A673 (cell line): Measurements from ENCODE around the gene PHYH. TPM values are rescaled to one million over a fixed set of nuclear protein-coding genes. Genes with fewer than 3 reads are reported as not detected.
"Not testable (repeated sequence)": the region's sequence is repeated elsewhere in the genome, so short reads cannot be mapped to it uniquely, and the experiment has no call there.

Source experiments
- BruUV-seq: library from RNA; stranded (reverse); fragments of 400-500 nt; replicated peaks from 2 replicates; lab custom pipeline; 2021; lab: Mats Ljungman, UMichigan
- CTCF ChIA-PET: fragments of 300-600 bp; sonication (Branson Sonifier 250); formaldehyde crosslinking; loops from one replicate; lab custom pipeline; 2022; ENCODE audit warnings: antibody characterized with exemption; lab: Charles Lee
- POLR2A ChIA-PET: fragments of 300-600 bp; sonication (Branson Sonifier 250); formaldehyde crosslinking; loops from one replicate; lab custom pipeline; 2022; ENCODE audit warnings: antibody characterized with exemption; ENCODE audit not compliant: low non-redundant PET; lab: Charles Lee
- DNase-seq: peaks from one replicate; pipeline ENCODE4 v3.0.0-alpha.2; 2015; ENCODE audit warnings: low spot score
- H3K27ac ChIP-seq: fragments of 200-600 bp; sonication (generic); 2 replicates; pipeline ENCODE4 v1.5.1; 2016; ENCODE audit warnings: mixed run types, low read depth, mild to moderate bottlenecking, mixed read lengths, antibody characterized with exemption, low read length; ENCODE audit not compliant: poor library complexity, severe bottlenecking
- H3K27me3 ChIP-seq: fragments of 200-600 bp; sonication (generic); replicated peaks from 2 replicates; pipeline ENCODE4 v1.6.1; 2017; ENCODE audit warnings: mixed run types, low read depth, mild to moderate bottlenecking, mixed read lengths, antibody characterized with exemption, low read length; ENCODE audit not compliant: insufficient read depth, poor library complexity
- H3K36me3 ChIP-seq: fragments of 200-600 bp; sonication (generic); 2 replicates; pipeline ENCODE4 v1.6.1; 2016; ENCODE audit warnings: mixed run types, mild to moderate bottlenecking, mixed read lengths, antibody characterized with exemption, low read length; ENCODE audit not compliant: insufficient read depth, poor library complexity, severe bottlenecking
- H3K4me1 ChIP-seq: fragments of 200-600 bp; sonication (generic); 2 replicates; pipeline ENCODE4 v1.6.1; 2017; ENCODE audit warnings: mixed run types, mild to moderate bottlenecking, mixed read lengths, antibody characterized with exemption, low read length; ENCODE audit not compliant: insufficient read depth, poor library complexity, severe bottlenecking
- H3K4me3 ChIP-seq: fragments of 200-600 bp; sonication (generic); 2 replicates; pipeline ENCODE4 v1.5.1; 2016; ENCODE audit warnings: low read depth, mixed run types, mild to moderate bottlenecking, mixed read lengths, low read length; ENCODE audit not compliant: poor library complexity, severe bottlenecking
- H3K9me3 ChIP-seq: fragments of 200-600 bp; sonication (generic); 2 replicates; pipeline ENCODE4 v1.6.1; 2016; ENCODE audit warnings: mixed run types, low read depth, mild to moderate bottlenecking, mixed read lengths, antibody characterized with exemption, low read length; ENCODE audit not compliant: poor library complexity, severe bottlenecking
- EZH2 ChIP-seq: fragments of 200-600 bp; sonication (generic); IDR thresholded peaks from 2 replicates; pipeline ENCODE4 v1.6.1; 2017; ENCODE audit warnings: borderline replicate concordance, low read depth, mild to moderate bottlenecking, mixed read lengths, antibody characterized with exemption, low read length; ENCODE audit not compliant: poor library complexity, severe bottlenecking
- intact Hi-C: fragments of 100-400 bp; cut with micrococcal nuclease; formaldehyde crosslinking; loops from one replicate; pipeline ENCODE4 v1.10.0; 2022; ENCODE audit not compliant: unreplicated experiment
- total RNA-seq: library from RNA; stranded (reverse); gene quantifications from 2 replicates; pipeline ENCODE4 v1.2.3, GENCODE V29; 2021
- TF ChIP-seq, protein P1 (sequence below): fragments of 300-800, 200-600 bp; sonication (generic); conservative IDR thresholded peaks from 2 replicates; pipeline ENCODE4 v1.5.1; 2017; ENCODE audit warnings: low read depth, mild to moderate bottlenecking, antibody characterized with exemption, low read length, moderate library complexity, mixed read lengths

The PHYH gene
- total RNA-seq, 1 experiment from 2014 or later, result 5.1 TPM

DNA sequence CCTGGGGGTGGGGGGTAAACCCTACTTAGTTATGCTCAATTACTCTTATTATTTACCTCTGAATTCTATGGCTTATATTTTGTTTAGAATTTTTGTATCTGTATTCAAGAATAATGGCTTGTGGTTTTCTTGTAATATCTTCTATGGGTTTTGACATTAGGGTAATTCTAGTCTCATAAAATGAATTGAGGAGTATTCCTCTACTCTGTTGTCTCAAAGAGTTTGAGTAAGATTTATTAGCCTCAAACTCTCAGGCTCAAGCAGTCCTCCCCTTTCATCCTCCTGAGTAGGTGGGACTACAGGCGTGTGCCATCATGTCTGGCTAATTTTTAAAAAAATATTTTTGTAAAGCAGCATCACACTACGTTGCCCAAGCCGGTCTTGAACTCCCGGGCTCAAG, 46.1 kb downstream of the PHYH start:
- no TSS peak for BruUV-seq
- H3K27me3 ChIP-seq, result peaks cover 4% of the 10 kb centered on the region
- no peak overlapping the region for H3K4me3 ChIP-seq
- ChIA-PET POLR2A (no interaction called here), CTCF (no interaction called here)
- DNase-seq, result no peak
- no peaks in the 10 kb centered on the region for H3K9me3 ChIP-seq
- intact Hi-C loops, result no loop called here
- no peak for TF ChIP-seq EZH2
- TF ChIP-seq, protein P1, sequence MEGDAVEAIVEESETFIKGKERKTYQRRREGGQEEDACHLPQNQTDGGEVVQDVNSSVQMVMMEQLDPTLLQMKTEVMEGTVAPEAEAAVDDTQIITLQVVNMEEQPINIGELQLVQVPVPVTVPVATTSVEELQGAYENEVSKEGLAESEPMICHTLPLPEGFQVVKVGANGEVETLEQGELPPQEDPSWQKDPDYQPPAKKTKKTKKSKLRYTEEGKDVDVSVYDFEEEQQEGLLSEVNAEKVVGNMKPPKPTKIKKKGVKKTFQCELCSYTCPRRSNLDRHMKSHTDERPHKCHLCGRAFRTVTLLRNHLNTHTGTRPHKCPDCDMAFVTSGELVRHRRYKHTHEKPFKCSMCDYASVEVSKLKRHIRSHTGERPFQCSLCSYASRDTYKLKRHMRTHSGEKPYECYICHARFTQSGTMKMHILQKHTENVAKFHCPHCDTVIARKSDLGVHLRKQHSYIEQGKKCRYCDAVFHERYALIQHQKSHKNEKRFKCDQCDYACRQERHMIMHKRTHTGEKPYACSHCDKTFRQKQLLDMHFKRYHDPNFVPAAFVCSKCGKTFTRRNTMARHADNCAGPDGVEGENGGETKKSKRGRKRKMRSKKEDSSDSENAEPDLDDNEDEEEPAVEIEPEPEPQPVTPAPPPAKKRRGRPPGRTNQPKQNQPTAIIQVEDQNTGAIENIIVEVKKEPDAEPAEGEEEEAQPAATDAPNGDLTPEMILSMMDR, result no peak
- no peaks in the 10 kb centered on the region for H3K36me3 ChIP-seq
- no peak overlapping the region for H3K27ac ChIP-seq
- no peaks in the 10 kb centered on the region for H3K4me1 ChIP-seq

- Histone ChIP-seq H3K27me3 (no peaks in the 10 kb centered on the region), H3K4me1 (no peaks in the 10 kb centered on the region)
- CTCF ChIA-PET, result no interaction called here
These were observed 52.1 kb downstream of the PHYH start for GRCh38 chr10:13247784-13248183.

GRCh38 chr10:13247246-13247645, 52.6 kb downstream of the PHYH start:
- DNase-seq, result no peak
- Histone ChIP-seq H3K27ac (no peak overlapping the region), H3K4me3 (no peak overlapping the region), H3K9me3 (no peaks in the 10 kb centered on the region), H3K4me1 (no peaks in the 10 kb centered on the region), H3K27me3 (no peaks in the 10 kb centered on the region), H3K36me3 (no peaks in the 10 kb centered on the region)
- no TSS peak for BruUV-seq
- TF ChIP-seq EZH2, result no peak
- TF ChIP-seq, protein P1, result no peak
- ChIA-PET POLR2A (no interaction called here), CTCF (interaction anchor here (0.6 kb wide), 1 partner anchor 40 kb away, joined by 3 read pairs; no protein-coding TSS in a partner anchor)
- intact Hi-C loops, result no loop called here

More at GRCh38 chr10:13247784-13248183, 52.1 kb downstream of the PHYH start:
- TF ChIP-seq, protein P1, result no peak
- TF ChIP-seq EZH2, result no peak
- H3K9me3 ChIP-seq, result no peaks in the 10 kb centered on the region
- H3K27ac ChIP-seq, result no peak overlapping the region
- no TSS peak for BruUV-seq
- intact Hi-C loops, result no loop called here
- DNase-seq, result no peak
- H3K36me3 ChIP-seq, result no peaks in the 10 kb centered on the region
- no peak overlapping the region for H3K4me3 ChIP-seq
- POLR2A ChIA-PET, result no interaction called here

GRCh38 chr10:13242260-13242659, 57.6 kb downstream of the PHYH start:
- DNase-seq, CTCF ChIA-PET, BruUV-seq, H3K4me1 ChIP-seq, H3K27ac ChIP-seq, H3K36me3 ChIP-seq, H3K27me3 ChIP-seq, intact Hi-C loops, H3K4me3 ChIP-seq, POLR2A ChIA-PET, H3K9me3 ChIP-seq: not testable (repeated sequence)
